Muscle of leg (tissue), 11 donors: ENCODE data around the gene ZNF804B. TPM values are rescaled to one million over a fixed set of nuclear protein-coding genes. Genes with fewer than 3 reads are reported as not detected.

Experiments
- DNase-seq: peaks from one replicate; pipeline ENCODE4 v3.0.0; 2013
- H3K27ac ChIP-seq: one replicate; pipeline ENCODE4 v1.5.1; 2013; ENCODE audit warnings: mild to moderate bottlenecking, low read length, control low read depth
- H3K27me3 ChIP-seq: one replicate; pipeline ENCODE4 v1.6.1; 2013; ENCODE audit warnings: low read length; ENCODE audit not compliant: control insufficient read depth, insufficient read depth
- H3K36me3 ChIP-seq: one replicate; pipeline ENCODE4 v1.6.1; 2013; ENCODE audit warnings: low read length; ENCODE audit not compliant: control insufficient read depth, insufficient read depth
- H3K4me1 ChIP-seq: one replicate; pipeline ENCODE4 v1.6.1; 2013; ENCODE audit warnings: low read length; ENCODE audit not compliant: control insufficient read depth, insufficient read depth
- H3K4me3 ChIP-seq: one replicate; pipeline ENCODE4 v1.5.1; 2013; ENCODE audit warnings: low read length, control low read depth
- H3K9me3 ChIP-seq: replicated peaks from 2 replicates; pipeline ENCODE4 v1.6.1; 2013; ENCODE audit warnings: low read depth, low read length; ENCODE audit not compliant: control insufficient read depth
- WGBS: methylation state at CpG from one replicate; pipeline ENCODE4 v1.1.5; 2013; ENCODE audit warnings: missing lambda C conversion rate; ENCODE audit not compliant: insufficient coverage; 5-methylcytosine and 5-hydroxymethylcytosine counted together
- polyA plus RNA-seq, 8 donors: library from polyadenylated mRNA; unstranded; fragments of 120-200 nt; gene quantifications; one replicate each; pipeline versions ENCODE4 v1.2.1 to v1.2.3, GENCODE V29; 2013; ENCODE audit warnings: inconsistent platforms in 1 of 8, low replicate concordance in 1 of 8; ENCODE audit not compliant: insufficient read length in 8 of 8, insufficient read depth in 1 of 8
- total RNA-seq: library from RNA; stranded (reverse); fragments of 120-200 nt; gene quantifications from one replicate; pipeline ENCODE4 v1.2.4, GENCODE V29; 2013

Gene ZNF804B
- total and polyA plus RNA-seq, 9 donors, result under 0.01 to 0.05 TPM; not detected in 7

- no peaks in the 10 kb centered on the region for H3K36me3 ChIP-seq
- peak; percentile 12 for DNase-seq
- H3K27me3 ChIP-seq, result no peaks in the 10 kb centered on the region
- H3K4me3 ChIP-seq, result no peak overlapping the region
- H3K9me3 ChIP-seq, result no peaks in the 10 kb centered on the region
- H3K4me1 ChIP-seq, result no peaks in the 10 kb centered on the region
- H3K27ac ChIP-seq, result no peak overlapping the region
These were observed 549.0 kb downstream of the ZNF804B start for GRCh38 chr7:89308535-89308934.

- WGBS, result 92% methylated on average over 4 of the region's 4 CpGs
- Histone ChIP-seq H3K4me3 (no peak overlapping the region), H3K27me3 (no peaks in the 10 kb centered on the region), H3K27ac (no peak overlapping the region), H3K4me1 (no peaks in the 10 kb centered on the region), H3K9me3 (no peaks in the 10 kb centered on the region), H3K36me3 (no peaks in the 10 kb centered on the region)
- no peak for DNase-seq
These were observed 552.4 kb downstream of the ZNF804B start for GRCh38 chr7:89311886-89312285.

- no peaks in the 10 kb centered on the region for H3K9me3 ChIP-seq
- DNase-seq, result no peak
- H3K4me1 ChIP-seq, result no peaks in the 10 kb centered on the region
- no peaks in the 10 kb centered on the region for H3K36me3 ChIP-seq
- H3K27ac ChIP-seq, result no peak overlapping the region
- H3K27me3 ChIP-seq, result no peaks in the 10 kb centered on the region
- no peak overlapping the region for H3K4me3 ChIP-seq
These were observed 553.1 kb downstream of the ZNF804B start for GRCh38 chr7:89312551-89312950.

GRCh38 chr7:89316584-89317251, 557.2 kb downstream of the ZNF804B start:
- Histone ChIP-seq H3K4me3 (no peak overlapping the region), H3K27ac (no peak overlapping the region), H3K4me1 (no peaks in the 10 kb centered on the region), H3K9me3 (peaks cover 4% of the 10 kb centered on the region), H3K27me3 (no peaks in the 10 kb centered on the region), H3K36me3 (no peaks in the 10 kb centered on the region)
- no CpG with 5 or more reads among the region's 1 CpG for WGBS
- DNase-seq, result no peak

DNA sequence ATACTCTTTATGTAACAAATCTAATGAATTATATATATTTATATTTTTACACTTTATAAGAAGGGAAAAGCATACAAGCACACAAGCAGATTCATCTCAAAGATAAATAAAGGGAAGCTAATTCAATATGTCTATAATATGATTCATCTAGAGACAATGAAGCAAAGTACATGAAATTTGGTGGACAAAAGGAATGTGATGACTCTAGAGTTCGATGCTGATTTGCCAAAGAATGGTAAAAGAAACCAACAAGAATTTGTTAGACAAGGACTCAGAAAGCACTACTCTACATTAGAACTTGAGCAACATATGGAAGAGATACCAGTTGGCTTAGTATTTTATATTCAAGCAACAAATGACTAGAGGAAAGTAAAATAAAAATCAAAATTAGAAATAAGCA, 572.5 kb downstream of the ZNF804B start:
- H3K4me1 ChIP-seq, result no peaks in the 10 kb centered on the region
- no CpG with 5 or more reads among the region's 1 CpG for WGBS
- DNase-seq, result no peak
- H3K27me3 ChIP-seq, result no peaks in the 10 kb centered on the region
- no peaks in the 10 kb centered on the region for H3K36me3 ChIP-seq
- no peak overlapping the region for H3K4me3 ChIP-seq
- no peak overlapping the region for H3K27ac ChIP-seq
- H3K9me3 ChIP-seq, result no peaks in the 10 kb centered on the region

GRCh38 chr7:89334797-89335196, 575.3 kb downstream of the ZNF804B start:
- Histone ChIP-seq H3K4me1 (no peaks in the 10 kb centered on the region), H3K27me3 (no peaks in the 10 kb centered on the region), H3K36me3 (no peaks in the 10 kb centered on the region), H3K27ac (no peak overlapping the region), H3K4me3 (no peak overlapping the region), H3K9me3 (no peaks in the 10 kb centered on the region)
- no peak for DNase-seq
- WGBS, result no CpG with 5 or more reads among the region's 1 CpG

DNA sequence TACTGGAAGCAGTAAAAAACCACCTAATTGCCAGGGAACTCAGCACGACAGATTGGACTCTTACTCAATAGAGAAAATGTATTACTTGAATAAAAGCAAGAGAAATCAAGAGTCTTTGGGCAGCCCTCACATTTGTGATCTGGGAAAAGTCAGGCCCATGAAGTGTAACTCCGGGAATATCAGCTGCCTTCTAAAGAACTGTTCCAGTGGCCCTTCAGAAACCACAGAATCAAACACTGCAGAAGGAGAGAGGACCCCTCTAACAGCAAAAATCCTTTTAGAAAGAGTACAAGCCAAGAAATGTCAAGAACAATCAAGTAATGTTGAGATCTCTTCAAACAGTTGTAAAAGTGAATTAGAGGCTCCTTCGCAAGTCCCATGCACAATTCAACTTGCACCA, 576.0 kb downstream of the ZNF804B start:
- H3K27ac ChIP-seq, result no peak overlapping the region
- WGBS, result 80% methylated on average over 1 of the region's 3 CpGs

GRCh38 chr7:89336121-89336520, 576.6 kb downstream of the ZNF804B start:
- no peak for DNase-seq
- Histone ChIP-seq H3K4me1 (no peaks in the 10 kb centered on the region), H3K4me3 (no peak overlapping the region), H3K36me3 (no peaks in the 10 kb centered on the region), H3K27ac (no peak overlapping the region), H3K9me3 (no peaks in the 10 kb centered on the region), H3K27me3 (no peaks in the 10 kb centered on the region)
- WGBS, result 65% methylated on average over 2 of the region's 5 CpGs

More for the DNA sequence above, 576.0 kb downstream of the ZNF804B start:
- Histone ChIP-seq H3K36me3 (no peaks in the 10 kb centered on the region), H3K9me3 (no peaks in the 10 kb centered on the region), H3K4me1 (no peaks in the 10 kb centered on the region), H3K4me3 (no peak overlapping the region), H3K27me3 (no peaks in the 10 kb centered on the region)
- DNase-seq, result no peak

GRCh38 chr7:89339748-89340147, 580.2 kb downstream of the ZNF804B start:
- no peaks in the 10 kb centered on the region for H3K36me3 ChIP-seq
- no peak for DNase-seq
- no CpG with 5 or more reads among the region's 3 CpGs for WGBS
- no peaks in the 10 kb centered on the region for H3K27me3 ChIP-seq
- H3K4me3 ChIP-seq, result no peak overlapping the region
- H3K9me3 ChIP-seq, result no peaks in the 10 kb centered on the region
- H3K27ac ChIP-seq, result no peak overlapping the region
- H3K4me1 ChIP-seq, result no peaks in the 10 kb centered on the region

- H3K4me1 ChIP-seq, result no peaks in the 10 kb centered on the region
- no peaks in the 10 kb centered on the region for H3K36me3 ChIP-seq
- DNase-seq, result no peak
- H3K27me3 ChIP-seq, result no peaks in the 10 kb centered on the region
- no peak overlapping the region for H3K4me3 ChIP-seq
- no peaks in the 10 kb centered on the region for H3K9me3 ChIP-seq
- 50% methylated on average over 1 of the region's 1 CpG for WGBS
- no peak overlapping the region for H3K27ac ChIP-seq
These were observed 597.6 kb downstream of the ZNF804B start for GRCh38 chr7:89357121-89357520.

- Histone ChIP-seq H3K27me3 (no peaks in the 10 kb centered on the region), H3K4me3 (no peak overlapping the region), H3K9me3 (no peaks in the 10 kb centered on the region), H3K27ac (no peak overlapping the region), H3K4me1 (no peaks in the 10 kb centered on the region), H3K36me3 (no peaks in the 10 kb centered on the region)
- WGBS, result no CpG with 5 or more reads among the region's 3 CpGs
- DNase-seq, result no peak
These were observed 617.7 kb downstream of the ZNF804B start for GRCh38 chr7:89377219-89377618.
